Measurements from ENCODE around the gene TPST2. TPM values are rescaled to one million over a fixed set of nuclear protein-coding genes. Genes with fewer than 3 reads are reported as not detected.

Gene TPST2
- total and polyA plus RNA-seq, 3 donors from 2014 or later: 32.8 to 218 (median 169) TPM

DNA sequence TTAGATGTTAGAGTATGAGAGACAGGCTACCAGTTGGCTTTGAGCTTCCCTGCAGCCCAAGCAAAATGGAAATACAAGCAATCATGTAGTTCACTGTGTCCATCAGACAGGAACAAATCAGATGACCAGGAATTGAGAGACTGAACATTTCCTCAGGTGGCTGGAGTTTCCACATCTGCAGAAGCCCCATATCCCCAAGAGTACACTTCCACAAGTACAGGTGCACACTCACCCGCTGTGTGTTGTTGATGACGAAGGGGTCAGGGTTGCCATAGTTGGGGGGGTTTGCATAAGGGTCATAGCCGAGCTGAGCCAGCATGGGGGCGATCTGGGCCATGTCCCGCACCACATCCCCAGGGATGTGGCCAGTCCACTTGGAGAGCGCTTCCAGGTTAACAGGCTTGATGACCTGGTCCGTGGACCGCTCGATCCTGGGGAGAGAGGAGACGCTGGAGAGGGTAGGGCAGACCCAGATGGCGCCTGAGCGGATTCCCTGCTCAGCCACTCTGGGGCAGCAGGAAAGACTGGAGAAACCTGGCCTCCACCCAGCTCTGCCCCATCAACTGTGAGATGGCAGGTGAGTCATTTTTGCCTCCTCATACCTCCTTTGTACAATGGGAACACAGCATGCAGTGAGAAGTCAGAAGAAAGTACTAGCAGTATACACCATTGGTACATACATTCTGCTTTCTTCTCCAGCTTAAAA lies 53.7 kb downstream of the TPST2 start:
- H3K9me3 ChIP-seq: no peaks in the 10 kb centered on the region
- H3K27me3 ChIP-seq: no peaks in the 10 kb centered on the region
- H3K36me3 ChIP-seq (ENCODE audit: low read depth, missing control alignments): no peaks in the 10 kb centered on the region
- no peak overlapping the region for H3K27ac ChIP-seq
- 80 to 93% methylated on average over 1 to 12 of the region's 12 CpGs for WGBS, 2 donors
- no peak for TF ChIP-seq POLR2A (IDR thresholded peaks at IDR 0.05)
- TF ChIP-seq, protein P1, sequence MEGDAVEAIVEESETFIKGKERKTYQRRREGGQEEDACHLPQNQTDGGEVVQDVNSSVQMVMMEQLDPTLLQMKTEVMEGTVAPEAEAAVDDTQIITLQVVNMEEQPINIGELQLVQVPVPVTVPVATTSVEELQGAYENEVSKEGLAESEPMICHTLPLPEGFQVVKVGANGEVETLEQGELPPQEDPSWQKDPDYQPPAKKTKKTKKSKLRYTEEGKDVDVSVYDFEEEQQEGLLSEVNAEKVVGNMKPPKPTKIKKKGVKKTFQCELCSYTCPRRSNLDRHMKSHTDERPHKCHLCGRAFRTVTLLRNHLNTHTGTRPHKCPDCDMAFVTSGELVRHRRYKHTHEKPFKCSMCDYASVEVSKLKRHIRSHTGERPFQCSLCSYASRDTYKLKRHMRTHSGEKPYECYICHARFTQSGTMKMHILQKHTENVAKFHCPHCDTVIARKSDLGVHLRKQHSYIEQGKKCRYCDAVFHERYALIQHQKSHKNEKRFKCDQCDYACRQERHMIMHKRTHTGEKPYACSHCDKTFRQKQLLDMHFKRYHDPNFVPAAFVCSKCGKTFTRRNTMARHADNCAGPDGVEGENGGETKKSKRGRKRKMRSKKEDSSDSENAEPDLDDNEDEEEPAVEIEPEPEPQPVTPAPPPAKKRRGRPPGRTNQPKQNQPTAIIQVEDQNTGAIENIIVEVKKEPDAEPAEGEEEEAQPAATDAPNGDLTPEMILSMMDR (IDR thresholded peaks at IDR 0.05): no peak
- intact Hi-C loops (cut with DNase I; ENCODE audit: low total_unique reads): no loop called here
- DNase-seq: no peak
- H3K4me1 ChIP-seq: no peaks in the 10 kb centered on the region
- H3K4me3 ChIP-seq: no peak overlapping the region

DNA sequence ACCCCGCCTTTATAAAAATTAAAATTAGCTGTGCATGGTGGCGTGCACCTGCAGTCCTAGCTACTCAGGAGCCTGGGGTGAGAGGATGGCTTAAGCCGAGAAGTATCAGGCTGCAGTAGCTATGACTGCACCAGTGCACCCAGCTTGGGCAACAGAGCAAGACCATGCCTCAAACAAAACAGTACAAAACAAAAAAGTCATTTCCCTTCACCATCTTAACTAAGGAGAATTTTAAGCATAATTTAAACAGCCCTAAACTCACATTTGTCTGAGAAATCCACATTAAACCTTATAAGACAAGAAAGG lies 54.4 kb downstream of the TPST2 start:
- Histone ChIP-seq H3K27me3 (no peaks in the 10 kb centered on the region), H3K36me3 (ENCODE audit: low read depth, missing control alignments) (no peaks in the 10 kb centered on the region), H3K4me1 (no peaks in the 10 kb centered on the region), H3K27ac (no peak overlapping the region), H3K4me3 (no peak overlapping the region), H3K9me3 (no peaks in the 10 kb centered on the region)
- TF ChIP-seq, protein P1 (IDR thresholded peaks at IDR 0.05): no peak
- no peak for TF ChIP-seq POLR2A (IDR thresholded peaks at IDR 0.05)
- DNase-seq: no peak
- 95 to 96% methylated on average over 2 to 3 of the region's 3 CpGs for WGBS, 2 donors
- intact Hi-C loops (cut with DNase I; ENCODE audit: low total_unique reads): no loop called here

DNA sequence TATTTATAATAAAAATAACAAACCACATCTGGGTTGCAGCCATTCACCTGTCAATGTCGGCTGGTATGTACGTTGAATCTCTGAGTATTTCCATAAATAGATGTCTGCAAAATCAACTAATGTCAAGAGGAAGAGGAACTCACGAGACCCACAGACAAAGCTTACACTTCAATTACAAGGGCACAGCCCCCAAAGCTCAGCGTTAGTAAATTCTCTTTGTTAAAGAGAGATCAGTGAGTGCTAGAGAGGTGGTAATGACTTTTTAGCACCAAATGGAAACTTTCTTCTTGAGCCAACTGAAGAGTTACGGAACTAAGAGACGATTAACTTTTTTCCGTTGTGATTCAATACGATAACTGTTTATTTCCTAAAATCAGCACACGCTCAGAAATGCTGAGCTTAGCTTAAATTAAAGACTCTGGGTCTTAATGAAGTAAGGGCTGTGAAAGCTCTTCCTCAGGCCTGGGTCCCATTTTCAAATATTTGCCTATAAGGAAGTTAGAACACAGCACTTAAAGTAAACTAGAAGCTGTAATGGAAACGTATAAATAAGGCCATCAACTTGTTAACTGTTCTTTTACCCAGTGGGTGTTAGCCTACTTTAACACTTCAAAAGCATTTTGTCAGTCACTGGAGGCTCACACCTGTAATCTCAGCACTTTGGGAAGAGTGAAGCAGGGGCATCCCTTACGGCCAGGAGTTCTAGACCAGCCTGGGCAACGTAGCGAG lies 54.9 kb downstream of the TPST2 start:
- 74 to 82% methylated on average over 13 of the region's 13 CpGs for WGBS, 2 donors
- intact Hi-C loops (cut with DNase I; ENCODE audit: low total_unique reads): no loop called here
- Histone ChIP-seq H3K27ac (no peak overlapping the region), H3K9me3 (no peaks in the 10 kb centered on the region), H3K4me3 (no peak overlapping the region), H3K36me3 (ENCODE audit: low read depth, missing control alignments) (no peaks in the 10 kb centered on the region), H3K4me1 (no peaks in the 10 kb centered on the region), H3K27me3 (no peaks in the 10 kb centered on the region)
- no peak for DNase-seq
- TF ChIP-seq, protein P1 (IDR thresholded peaks at IDR 0.05): no peak
- TF ChIP-seq POLR2A (IDR thresholded peaks at IDR 0.05): no peak

DNA sequence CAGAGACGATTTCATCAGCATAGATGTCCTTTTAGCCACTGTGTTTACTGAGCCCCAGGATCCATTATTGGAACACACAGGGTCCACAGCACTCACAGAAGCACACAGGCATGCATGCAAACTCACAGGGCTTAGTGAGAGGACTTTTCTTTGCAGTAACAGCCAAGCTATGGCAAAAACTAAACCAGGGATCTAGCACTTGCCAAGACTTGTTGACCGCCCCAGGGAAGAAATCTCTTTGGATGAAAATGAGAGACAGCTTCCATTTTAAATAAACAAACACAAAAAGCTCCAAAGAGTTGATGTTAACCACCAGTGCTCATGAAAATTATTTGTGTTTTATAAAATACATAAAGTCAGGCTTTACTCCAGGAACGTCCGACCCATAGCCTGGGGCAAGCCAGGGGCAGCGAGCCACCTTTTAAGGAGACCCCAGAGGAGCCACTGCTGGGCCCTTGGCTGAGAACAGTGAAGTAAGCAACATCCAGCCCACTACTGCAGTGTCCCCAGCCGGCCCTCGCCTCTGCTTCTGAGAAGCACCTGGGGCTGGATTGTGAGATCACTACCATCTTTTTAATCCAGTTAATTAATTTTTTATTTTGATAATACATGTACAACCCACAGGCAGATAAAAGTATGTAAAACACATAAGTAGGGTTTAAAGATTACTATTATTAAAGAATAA lies 55.6 kb downstream of the TPST2 start:
- H3K4me3 ChIP-seq: no peak overlapping the region
- DNase-seq: no peak
- H3K27me3 ChIP-seq: no peaks in the 10 kb centered on the region
- H3K9me3 ChIP-seq: no peaks in the 10 kb centered on the region
- intact Hi-C loops (cut with DNase I; ENCODE audit: low total_unique reads): no loop called here
- TF ChIP-seq, protein P1 (IDR thresholded peaks at IDR 0.05): no peak
- TF ChIP-seq POLR2A (IDR thresholded peaks at IDR 0.05): no peak
- no peaks in the 10 kb centered on the region for H3K4me1 ChIP-seq
- H3K36me3 ChIP-seq (ENCODE audit: low read depth, missing control alignments): no peaks in the 10 kb centered on the region
- WGBS, 2 donors: 84 to 88% methylated on average over 7 of the region's 7 CpGs
- no peak overlapping the region for H3K27ac ChIP-seq

All from testis (tissue), 3 donors.